ENCODE data around the gene LRP5. TPM values are rescaled to one million over a fixed set of nuclear protein-coding genes. Genes with fewer than 3 reads are reported as not detected.

Gene LRP5
- total and polyA plus RNA-seq, 2 experiments from 2014 or later = 26.9 to 51.1 TPM

- H3K27ac Mint-ChIP-seq = peak overlapping the region; percentile 75
- no peaks in the 10 kb centered on the region for H3K4me1 Mint-ChIP-seq
- Histone ChIP-seq H3K9me2 (ENCODE audit: insufficient read depth) (no peaks in the 10 kb centered on the region), H3K4me1 (ENCODE audit: insufficient read depth) (no peaks in the 10 kb centered on the region), H3K27ac (ENCODE audit: low read depth) (no peak overlapping the region), H3K4me3 (no peak overlapping the region), H4K20me1 (replicated peaks; ENCODE audit: insufficient read depth) (no peaks in the 10 kb centered on the region), H3K36me3 (ENCODE audit: insufficient read depth) (no peaks in the 10 kb centered on the region; the same call in 1 of the 2 replicates), H2AFZ (no peak overlapping the region), H3K27me3 (ENCODE audit: insufficient read depth) (no peaks in the 10 kb centered on the region), H3K79me2 (replicated peaks; ENCODE audit: insufficient read depth) (no peaks in the 10 kb centered on the region), H3K4me2 (no peak overlapping the region), H3F3A (replicated peaks; ENCODE audit: low read depth) (no peaks in the 10 kb centered on the region)
- peaks cover 44% of the 10 kb centered on the region for H3K36me3 Mint-ChIP-seq (ENCODE audit: low read depth)
- no peaks in the 10 kb centered on the region; the same call in 2 of the 3 replicates for H3K9me3 Mint-ChIP-seq
- ATAC-seq (no peak), DNase-seq (ENCODE audit: low spot score) (no peak)
- peaks cover 8% of the 10 kb centered on the region for H3K27me3 Mint-ChIP-seq (ENCODE audit: insufficient read depth, low read depth, poor library complexity)
- no peak overlapping the region; the same call in 2 of the 3 replicates for H3K4me3 Mint-ChIP-seq
- TF ChIP-seq STAT1 (IDR thresholded peaks at IDR 0.05; ENCODE audit: unreplicated experiment) (no peak), CREB1 (CRISPR knock-in tag; IDR thresholded peaks at IDR 0.05; ENCODE audit: low read depth) (no peak), CTCF (conservative IDR thresholded peaks at IDR 0.05; ENCODE audit: low read depth in 2 of 2) (no peak), ZNF331 (CRISPR knock-in tag; IDR thresholded peaks at IDR 0.05; ENCODE audit: low read depth) (no peak), REST (IDR thresholded peaks at IDR 0.05; ENCODE audit: unreplicated experiment) (no peak), ZNF114 (CRISPR knock-in tag; IDR thresholded peaks at IDR 0.05) (no peak), ETS1 (IDR thresholded peaks at IDR 0.05) (no peak), POLR2AphosphoS5 (IDR thresholded peaks at IDR 0.05; ENCODE audit: low read depth) (no peak), ZNF462 (CRISPR knock-in tag; IDR thresholded peaks at IDR 0.05) (no peak), EZH2 (IDR thresholded peaks at IDR 0.05; ENCODE audit: low read depth, unreplicated experiment) (no peak)
Observed at GRCh38 chr11:68364581-68364980, 52.2 kb downstream of the LRP5 start.
